Stimulated activated CD8-positive, alpha-beta memory T cell treated with anti-CD3 and anti-CD28 coated beads, Interleukin-15, amount 100 ng/mL, for 24 hours (primary cell): ENCODE data around the gene UBE4B.
"Not testable (repeated sequence)": the region's sequence is repeated elsewhere in the genome, so short reads cannot be mapped to it uniquely, and the experiment has no call there.

ENCODE experiments used
- DNase-seq: peaks from one replicate; pipeline ENCODE4 v3.0.0-alpha.2; 2020; ENCODE audit warnings: low read depth

The UBE4B gene

DNA sequence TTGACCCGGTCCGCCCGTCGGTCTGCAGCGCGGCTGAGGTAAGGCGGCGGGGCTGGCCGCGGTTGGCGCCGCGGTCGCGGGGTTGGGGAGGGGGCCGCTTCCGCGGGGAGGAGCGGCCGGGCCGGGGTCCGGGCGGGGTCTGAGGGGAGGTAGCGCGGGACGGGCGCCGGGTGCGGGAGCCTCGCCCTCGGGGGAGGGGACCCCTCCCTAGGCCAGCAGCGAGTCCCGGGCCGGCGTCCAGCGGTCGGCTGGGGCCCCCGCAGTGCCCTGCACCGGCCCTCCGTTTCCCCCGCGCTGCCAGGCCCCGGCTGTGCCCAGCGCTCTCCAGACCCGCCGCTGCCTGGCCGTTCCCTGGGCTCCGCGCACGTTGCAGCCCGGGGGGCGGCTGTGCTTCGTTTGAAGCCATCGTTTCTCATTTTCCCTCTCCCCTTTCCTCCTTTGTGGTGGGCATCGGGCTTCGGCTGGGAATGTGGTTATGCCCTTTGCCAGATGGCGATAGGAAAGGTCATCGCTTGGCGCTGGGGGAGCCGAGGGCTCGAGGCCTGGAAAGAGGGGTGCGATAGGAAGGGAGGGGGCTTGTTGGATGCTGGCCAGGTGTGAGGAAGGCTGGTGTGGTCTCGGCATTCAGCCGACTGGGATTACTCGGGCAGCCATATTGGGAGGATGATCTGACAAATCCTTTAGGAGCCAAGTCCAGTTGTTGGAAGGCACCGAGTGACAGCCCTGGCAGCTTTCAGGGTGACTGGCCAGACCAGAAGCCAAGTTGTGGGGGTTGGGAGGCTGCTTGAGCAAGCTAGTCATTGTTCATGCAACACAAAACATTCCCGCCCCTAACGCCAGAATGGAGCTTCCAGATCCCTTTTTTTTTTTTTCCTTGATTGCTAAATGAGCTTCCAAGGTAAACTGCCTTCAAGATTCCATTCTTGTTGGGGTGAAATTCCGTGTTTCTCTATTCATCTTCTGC, 178.4 kb downstream of the UBE4B start:
- DNase-seq: no peak

- DNase-seq: no peak
These were observed 179.2 kb downstream of the UBE4B start for GRCh38 chr1:10211805-10212410.

DNA sequence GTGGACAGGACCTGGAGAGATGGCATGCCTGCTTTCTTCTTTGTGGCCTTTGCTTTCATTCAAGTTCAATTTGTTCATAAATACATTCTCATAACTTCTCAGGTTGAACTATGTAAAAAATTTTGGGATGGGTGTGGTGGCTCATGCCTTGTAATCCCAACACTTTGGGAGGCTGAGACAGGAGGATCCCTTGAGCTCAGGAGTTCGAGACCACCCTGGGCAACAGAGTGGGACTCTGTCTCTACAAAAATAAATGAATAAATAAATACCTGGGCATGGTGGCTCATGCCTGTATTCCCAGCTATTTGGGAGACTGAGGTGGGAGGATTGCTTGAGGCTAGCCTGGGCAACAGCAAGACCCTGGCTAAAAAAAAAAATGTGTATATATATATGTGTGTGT, 179.7 kb downstream of the UBE4B start:
- no peak for DNase-seq

- DNase-seq: no peak
These were observed 180.5 kb downstream of the UBE4B start for GRCh38 chr1:10213186-10213705.

- no peak for DNase-seq
These were observed 183.5 kb downstream of the UBE4B start for GRCh38 chr1:10216090-10216749.

DNA sequence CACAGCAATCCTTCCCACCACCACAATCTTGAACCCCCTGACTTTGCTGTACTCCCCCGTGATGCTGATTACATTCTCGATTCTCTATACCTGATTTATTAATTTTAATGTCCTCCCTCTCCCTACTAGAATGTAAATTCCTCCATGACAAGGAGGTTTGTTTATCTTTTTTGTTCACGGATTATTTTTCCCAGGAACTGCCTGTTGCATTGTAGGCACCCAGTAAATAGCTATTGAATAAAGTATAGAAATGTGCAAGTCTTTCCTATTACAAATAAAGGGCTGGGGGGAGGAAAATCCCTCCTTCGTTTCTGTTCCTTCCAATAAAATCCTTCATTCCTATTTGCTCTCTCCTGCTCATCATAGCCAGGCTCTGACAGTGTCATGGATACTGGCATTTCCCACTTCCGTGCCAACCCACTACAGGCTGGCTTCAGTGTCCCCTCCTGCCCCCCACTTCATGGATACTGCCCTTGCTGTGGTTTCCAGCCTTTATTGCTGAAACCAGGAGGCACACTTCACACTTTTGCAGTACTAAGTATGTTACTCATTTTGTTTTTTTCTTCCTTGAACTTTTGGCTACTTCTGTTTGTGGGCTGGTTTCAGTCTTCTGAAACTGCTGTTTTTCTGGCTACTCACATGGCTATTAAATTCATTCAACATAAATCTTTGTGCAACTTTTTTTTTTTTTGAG, 185.1 kb downstream of the UBE4B start:
- no peak for DNase-seq

GRCh38 chr1:10220200-10220599, 187.4 kb downstream of the UBE4B start:
- no peak for DNase-seq

DNA sequence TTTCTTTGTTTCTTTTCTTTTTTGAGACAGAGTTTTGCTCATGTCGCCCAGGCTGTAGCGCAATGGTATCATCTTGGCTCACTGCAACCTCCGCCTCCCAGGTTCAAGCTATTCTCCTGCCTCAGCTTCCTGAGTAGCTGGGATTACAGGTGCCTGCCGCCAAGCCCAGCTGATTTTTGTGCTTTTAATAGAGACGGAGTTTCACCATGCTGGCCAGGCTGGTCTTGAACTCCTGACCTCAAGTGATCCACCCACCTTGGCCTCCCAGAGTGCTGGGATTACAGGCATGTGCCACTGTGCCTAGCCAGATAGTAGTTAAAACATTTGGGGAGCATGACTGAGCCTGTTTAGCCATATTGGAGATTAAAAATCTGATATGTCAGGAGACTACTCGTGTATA, 187.9 kb downstream of the UBE4B start:
- DNase-seq: not testable (repeated sequence)

DNA sequence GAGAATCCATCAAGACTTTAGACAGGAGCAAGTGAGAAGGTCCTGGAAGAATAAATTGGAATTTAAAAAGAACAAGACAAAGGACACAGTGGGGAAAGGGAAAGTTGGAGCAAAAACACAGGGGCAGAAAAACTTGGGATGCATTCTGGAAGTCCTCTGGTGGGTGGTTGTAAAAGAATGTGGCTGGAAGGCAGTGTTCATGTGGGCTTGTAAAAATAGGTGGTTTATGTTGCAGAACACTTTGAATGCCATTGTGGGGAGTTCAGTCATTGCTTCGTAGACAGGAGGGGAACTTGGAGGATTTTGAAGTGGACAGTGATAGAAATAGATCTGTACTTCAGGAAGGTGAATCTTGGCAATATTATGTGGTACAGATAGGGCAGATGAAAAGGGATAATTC, 192.8 kb downstream of the UBE4B start:
- no peak for DNase-seq

- no peak for DNase-seq
These were observed 195.8 kb downstream of the UBE4B start for GRCh38 chr1:10228528-10228927.

DNA sequence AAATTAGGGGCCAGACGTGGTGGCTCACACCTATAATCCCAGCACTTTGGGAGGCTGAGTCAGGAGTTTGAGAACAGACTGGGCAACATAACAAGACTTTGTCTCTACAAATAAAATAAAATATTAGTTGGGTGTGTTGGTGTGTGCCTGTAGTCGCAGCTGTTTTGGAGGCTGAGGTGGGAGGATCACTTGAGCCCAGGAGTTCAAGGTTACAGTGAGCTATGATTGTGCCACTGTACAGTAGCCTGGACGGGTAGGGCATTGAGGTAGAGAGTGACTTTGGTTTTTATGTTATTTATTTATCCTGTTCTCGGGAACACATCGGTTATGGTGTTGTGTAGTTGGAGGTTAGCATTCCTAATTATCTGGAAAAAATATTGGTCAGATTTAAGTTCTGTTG, 197.1 kb downstream of the UBE4B start:
- no peak for DNase-seq
